GM18867 (cell line): Measurements from ENCODE around the gene RRP8.

Experiments
- ATAC-seq: cut with Tn5 transposase; IDR thresholded peaks from one replicate; pipeline ENCODE4 v1.9.1; 2021; ENCODE audit warnings: mild to moderate bottlenecking, moderate library complexity; ENCODE audit not compliant: unreplicated experiment

Gene RRP8

GRCh38 chr11:6572215-6572614 lies 31.2 kb downstream of the RRP8 start:
- no peak for ATAC-seq

- no peak for ATAC-seq
Observed at GRCh38 chr11:6571434-6572008, 31.9 kb downstream of the RRP8 start.

- no peak for ATAC-seq
Observed at GRCh38 chr11:6570691-6571427, 32.6 kb downstream of the RRP8 start.

GRCh38 chr11:6569706-6570105 lies 33.7 kb downstream of the RRP8 start:
- no peak for ATAC-seq

GRCh38 chr11:6568191-6568918 lies 35.1 kb downstream of the RRP8 start:
- ATAC-seq, result no peak

- no peak for ATAC-seq
Observed at GRCh38 chr11:6567371-6567745, 36.1 kb downstream of the RRP8 start.

GRCh38 chr11:6566704-6567370 lies 36.6 kb downstream of the RRP8 start:
- no peak for ATAC-seq

GRCh38 chr11:6565988-6566703 lies 37.3 kb downstream of the RRP8 start:
- no peak for ATAC-seq

- ATAC-seq, result no peak
Observed at GRCh38 chr11:6565325-6565724, 38.1 kb downstream of the RRP8 start.

- ATAC-seq, result no peak
Observed at GRCh38 chr11:6563667-6564066, 39.7 kb downstream of the RRP8 start.

- no peak for ATAC-seq
Observed at GRCh38 chr11:6563121-6563619, 40.2 kb downstream of the RRP8 start.

GRCh38 chr11:6561288-6561687 lies 42.1 kb downstream of the RRP8 start:
- ATAC-seq, result no peak

- no peak for ATAC-seq
Observed at GRCh38 chr11:6559369-6559768, 44.0 kb downstream of the RRP8 start.

GRCh38 chr11:6557761-6558674 lies 45.4 kb downstream of the RRP8 start:
- ATAC-seq, result no peak

- ATAC-seq, result no peak
Observed at GRCh38 chr11:6557063-6557462, 46.4 kb downstream of the RRP8 start.

GRCh38 chr11:6556139-6556949 lies 47.1 kb downstream of the RRP8 start:
- ATAC-seq, result no peak

- no peak for ATAC-seq
Observed at GRCh38 chr11:6554828-6555706, 48.3 kb downstream of the RRP8 start.

GRCh38 chr11:6553634-6554033 lies 49.8 kb downstream of the RRP8 start:
- no peak for ATAC-seq
